Keratinocyte (primary cell): Measurements from ENCODE around the gene LEMD1.

Source experiments
- CTCF ChIP-seq, 3 experiments: IDR thresholded peaks in 1 of 3; conservative IDR thresholded peaks in 1 of 3; optimal IDR thresholded peaks in 1 of 3; 2 replicates in 2 of 3; 3 replicates in 1 of 3; pipeline versions ENCODE3 to v1.5.1; 2011; ENCODE audit warnings: low read length in 3 of 3, mild to moderate bottlenecking in 3 of 3, moderate library complexity in 2 of 3, control low read depth in 1 of 3, inconsistent platforms in 1 of 3; ENCODE audit not compliant: insufficient read depth in 2 of 3; ENCODE audit errors: extremely low read depth in 1 of 3
- EZH2 ChIP-seq: IDR thresholded peaks from one replicate; pipeline ENCODE4 v1.6.1; 2012; ENCODE audit warnings: inconsistent platforms, mild to moderate bottlenecking, low read length, moderate library complexity

- TF ChIP-seq CTCF (optimal IDR thresholded peaks at IDR 0.05 in 1 of 3, IDR thresholded peaks at IDR 0.05 in 1 of 3, conservative IDR thresholded peaks at IDR 0.05 in 1 of 3; ENCODE audit: extremely low read depth in 1 of 3, insufficient read depth in 2 of 3, low read length in 3 of 3) (no peak), EZH2 (no peak)
Measured at GRCh38 chr1:205369701-205370123, 52.1 kb downstream of the LEMD1 start.
